A673 (cell line): ENCODE measurements around the gene ANKRD50. TPM values are rescaled to one million over a fixed set of nuclear protein-coding genes. Genes with fewer than 3 reads are reported as not detected.

ENCODE experiments used
- BruUV-seq: library from RNA; stranded (reverse); fragments of 400-500 nt; replicated peaks from 2 replicates; lab custom pipeline; 2021; lab: Mats Ljungman, UMichigan
- CTCF ChIA-PET: fragments of 300-600 bp; sonication (Branson Sonifier 250); formaldehyde crosslinking; loops from one replicate; lab custom pipeline; 2022; ENCODE audit warnings: antibody characterized with exemption; lab: Charles Lee
- POLR2A ChIA-PET: fragments of 300-600 bp; sonication (Branson Sonifier 250); formaldehyde crosslinking; loops from one replicate; lab custom pipeline; 2022; ENCODE audit warnings: antibody characterized with exemption; ENCODE audit not compliant: low non-redundant PET; lab: Charles Lee
- DNase-seq: peaks from one replicate; pipeline ENCODE4 v3.0.0-alpha.2; 2015; ENCODE audit warnings: low spot score
- H3K27ac ChIP-seq: fragments of 200-600 bp; sonication (generic); 2 replicates; pipeline ENCODE4 v1.5.1; 2016; ENCODE audit warnings: mixed run types, low read depth, mild to moderate bottlenecking, mixed read lengths, antibody characterized with exemption, low read length; ENCODE audit not compliant: poor library complexity, severe bottlenecking
- H3K27me3 ChIP-seq: fragments of 200-600 bp; sonication (generic); replicated peaks from 2 replicates; pipeline ENCODE4 v1.6.1; 2017; ENCODE audit warnings: mixed run types, low read depth, mild to moderate bottlenecking, mixed read lengths, antibody characterized with exemption, low read length; ENCODE audit not compliant: insufficient read depth, poor library complexity
- H3K36me3 ChIP-seq: fragments of 200-600 bp; sonication (generic); 2 replicates; pipeline ENCODE4 v1.6.1; 2016; ENCODE audit warnings: mixed run types, mild to moderate bottlenecking, mixed read lengths, antibody characterized with exemption, low read length; ENCODE audit not compliant: insufficient read depth, poor library complexity, severe bottlenecking
- H3K4me1 ChIP-seq: fragments of 200-600 bp; sonication (generic); 2 replicates; pipeline ENCODE4 v1.6.1; 2017; ENCODE audit warnings: mixed run types, mild to moderate bottlenecking, mixed read lengths, antibody characterized with exemption, low read length; ENCODE audit not compliant: insufficient read depth, poor library complexity, severe bottlenecking
- H3K4me3 ChIP-seq: fragments of 200-600 bp; sonication (generic); 2 replicates; pipeline ENCODE4 v1.5.1; 2016; ENCODE audit warnings: low read depth, mixed run types, mild to moderate bottlenecking, mixed read lengths, low read length; ENCODE audit not compliant: poor library complexity, severe bottlenecking
- H3K9me3 ChIP-seq: fragments of 200-600 bp; sonication (generic); 2 replicates; pipeline ENCODE4 v1.6.1; 2016; ENCODE audit warnings: mixed run types, low read depth, mild to moderate bottlenecking, mixed read lengths, antibody characterized with exemption, low read length; ENCODE audit not compliant: poor library complexity, severe bottlenecking
- CTCF ChIP-seq: fragments of 300-800, 200-600 bp; sonication (generic); conservative IDR thresholded peaks from 2 replicates; pipeline ENCODE4 v1.5.1; 2017; ENCODE audit warnings: low read depth, mild to moderate bottlenecking, antibody characterized with exemption, low read length, moderate library complexity, mixed read lengths
- EZH2 ChIP-seq: fragments of 200-600 bp; sonication (generic); IDR thresholded peaks from 2 replicates; pipeline ENCODE4 v1.6.1; 2017; ENCODE audit warnings: borderline replicate concordance, low read depth, mild to moderate bottlenecking, mixed read lengths, antibody characterized with exemption, low read length; ENCODE audit not compliant: poor library complexity, severe bottlenecking
- intact Hi-C: fragments of 100-400 bp; cut with micrococcal nuclease; formaldehyde crosslinking; loops from one replicate; pipeline ENCODE4 v1.10.0; 2022; ENCODE audit not compliant: unreplicated experiment
- total RNA-seq: library from RNA; stranded (reverse); gene quantifications from 2 replicates; pipeline ENCODE4 v1.2.3, GENCODE V29; 2021

The ANKRD50 gene
- total RNA-seq, 1 experiment from 2014 or later, result 18.4 TPM

GRCh38 chr4:124708517-124709300 lies 3.8 kb downstream of the ANKRD50 start:
- H3K9me3 ChIP-seq, result no peaks in the 10 kb centered on the region
- POLR2A ChIA-PET, result no interaction called here
- H3K36me3 ChIP-seq, result peaks cover 14% of the 10 kb centered on the region
- CTCF ChIA-PET, result no interaction called here
- no peak overlapping the region for H3K27ac ChIP-seq
- BruUV-seq, result no TSS peak
- TF ChIP-seq CTCF (no peak), EZH2 (no peak)
- intact Hi-C loops, result no loop called here
- DNase-seq, result no peak
- peaks cover 20% of the 10 kb centered on the region for H3K4me1 ChIP-seq
- peak overlapping the region; percentile 11 for H3K4me3 ChIP-seq
- H3K27me3 ChIP-seq, result no peaks in the 10 kb centered on the region

GRCh38 chr4:124705393-124705792 lies 7.1 kb downstream of the ANKRD50 start:
- Histone ChIP-seq H3K4me3 (no peak overlapping the region), H3K36me3 (peaks cover 14% of the 10 kb centered on the region)

GRCh38 chr4:124703154-124703553 lies 9.4 kb downstream of the ANKRD50 start:
- BruUV-seq, result no TSS peak
- Histone ChIP-seq H3K9me3 (no peaks in the 10 kb centered on the region), H3K27me3 (no peaks in the 10 kb centered on the region), H3K4me1 (no peaks in the 10 kb centered on the region), H3K4me3 (no peak overlapping the region), H3K36me3 (peaks cover 16% of the 10 kb centered on the region), H3K27ac (no peak overlapping the region)
- ChIA-PET POLR2A (no interaction called here), CTCF (no interaction called here)
- TF ChIP-seq CTCF (no peak), EZH2 (no peak)
- intact Hi-C loops, result no loop called here
- DNase-seq, result no peak

More at GRCh38 chr4:124705393-124705792, 7.1 kb downstream of the ANKRD50 start:
- TF ChIP-seq EZH2 (no peak), CTCF (no peak)
- intact Hi-C loops, result no loop called here
- Histone ChIP-seq H3K4me1 (peaks cover 6% of the 10 kb centered on the region), H3K27ac (no peak overlapping the region), H3K27me3 (no peaks in the 10 kb centered on the region), H3K9me3 (no peaks in the 10 kb centered on the region)
- BruUV-seq, result no TSS peak
- ChIA-PET CTCF (no interaction called here), POLR2A (no interaction called here)
- no peak for DNase-seq
